Kidney (tissue), 14 donors: ENCODE data around the gene FBXL20. TPM values are rescaled to one million over a fixed set of nuclear protein-coding genes. Genes with fewer than 3 reads are reported as not detected.
"Not testable (repeated sequence)": the region's sequence is repeated elsewhere in the genome, so short reads cannot be mapped to it uniquely, and the experiment has no call there.

Source experiments
- DNase-seq, 5 donors: peaks; one replicate each; pipeline ENCODE4 v3.0.0-alpha.2; 2013 to 2020
- FAIRE-seq: peaks from 2 replicates; lab custom pipeline; 2012; peaks lifted over from hg19 to GRCh38; lab: Jason Lieb, UNC
- H3K27ac ChIP-seq, 2 donors: one replicate each; pipeline ENCODE4 v1.7.0; 2013; ENCODE audit warnings: low read depth in 2 of 2, low read length in 2 of 2, inconsistent platforms in 1 of 2
- H3K27me3 ChIP-seq: one replicate; pipeline ENCODE4 v1.7.1; 2013; ENCODE audit warnings: low read length, inconsistent platforms; ENCODE audit not compliant: control insufficient read depth, insufficient read depth
- H3K36me3 ChIP-seq, 3 donors: one replicate each; pipeline versions ENCODE4 v1.7.0 to v1.7.1; 2013; ENCODE audit warnings: low read length in 3 of 3, control low read depth in 1 of 3, inconsistent platforms in 1 of 3; ENCODE audit not compliant: insufficient read depth in 3 of 3, control insufficient read depth in 2 of 3
- H3K4me1 ChIP-seq, 3 donors: one replicate each; pipeline versions ENCODE4 v1.7.0 to v1.7.1; 2013; ENCODE audit warnings: low read length in 3 of 3, inconsistent platforms in 1 of 3, low read depth in 1 of 3; ENCODE audit not compliant: control insufficient read depth in 2 of 3, insufficient read depth in 2 of 3
- H3K4me3 ChIP-seq, 3 donors: one replicate each; pipeline versions ENCODE4 v1.7.0 to v1.8.1; 2013; ENCODE audit warnings: low read length in 3 of 3, control low read depth in 1 of 3, inconsistent platforms in 1 of 3
- H3K9ac ChIP-seq, 3 donors: one replicate each; pipeline versions ENCODE4 v1.7.0 to v1.7.1; 2013; ENCODE audit warnings: low read length in 3 of 3, control low read depth in 1 of 3, inconsistent platforms in 1 of 3
- H3K9me3 ChIP-seq, 3 donors: one replicate each; pipeline versions ENCODE4 v1.7.0 to v1.7.1; 2013; ENCODE audit warnings: low read length in 3 of 3, control low read depth in 1 of 3, inconsistent platforms in 1 of 3; ENCODE audit not compliant: control insufficient read depth in 2 of 3, insufficient read depth in 1 of 3
- CTCF ChIP-seq: IDR thresholded peaks from 3 replicates; pipeline ENCODE4 v1.5.1; 2012; ENCODE audit warnings: mild to moderate bottlenecking, moderate library complexity, borderline replicate concordance; ENCODE audit not compliant: insufficient read depth; ENCODE audit errors: extremely low read depth
- intact Hi-C: fragments of 100-400 bp; cut with DNase I; formaldehyde crosslinking; loops from one replicate; pipeline ENCODE4 v1.11.1; 2022
- polyA plus RNA-seq: library from polyadenylated mRNA; stranded (reverse); fragments of 350-450 nt; fragmentation: Illumina TruSeq; extraction: RNeasy Lipid Tissue Mini Kit (QIAGEN cat#74804); gene quantifications from one replicate; pipeline ENCODE4 v1.2.3, GENCODE V29; 2014; ENCODE audit warnings: low read depth, low replicate concordance; ENCODE audit not compliant: insufficient read depth
- total RNA-seq: library from RNA; stranded (reverse); fragmentation: NEBNext Ultra II Directional; extraction: Animal tissue kit (Norgen Biotek cat#: 25700); gene quantifications from one replicate; pipeline ENCODE4 v1.2.1, GENCODE V29; 2021
- donor health status: control.
- donor health status: control.
- donor health status: control.
- donor health status: control.
- donor health status: control.
- donor health status: DM: yes; HTN: yes; CAD: no.
- donor health status: Normal renal cell carcinoma (clear cell type).

Gene FBXL20
- total and polyA plus RNA-seq, 2 donors from 2014 or later, result 3.2 to 16.1 TPM

GRCh38 chr17:39335704-39336223 lies 65.7 kb downstream of the FBXL20 start:
- Histone ChIP-seq H3K27me3 (no peaks in the 10 kb centered on the region), H3K27ac (no peak overlapping the region), H3K36me3 (no peaks in the 10 kb centered on the region), H3K4me1 (no peaks in the 10 kb centered on the region), H3K9ac (no peak overlapping the region), H3K4me3 (no peak overlapping the region), H3K9me3 (no peaks in the 10 kb centered on the region)
- intact Hi-C loops, result no loop called here
- DNase-seq, result peak in 1 of 5 donors; percentile 23
- no peak for FAIRE-seq
- TF ChIP-seq CTCF, result no peak

DNA sequence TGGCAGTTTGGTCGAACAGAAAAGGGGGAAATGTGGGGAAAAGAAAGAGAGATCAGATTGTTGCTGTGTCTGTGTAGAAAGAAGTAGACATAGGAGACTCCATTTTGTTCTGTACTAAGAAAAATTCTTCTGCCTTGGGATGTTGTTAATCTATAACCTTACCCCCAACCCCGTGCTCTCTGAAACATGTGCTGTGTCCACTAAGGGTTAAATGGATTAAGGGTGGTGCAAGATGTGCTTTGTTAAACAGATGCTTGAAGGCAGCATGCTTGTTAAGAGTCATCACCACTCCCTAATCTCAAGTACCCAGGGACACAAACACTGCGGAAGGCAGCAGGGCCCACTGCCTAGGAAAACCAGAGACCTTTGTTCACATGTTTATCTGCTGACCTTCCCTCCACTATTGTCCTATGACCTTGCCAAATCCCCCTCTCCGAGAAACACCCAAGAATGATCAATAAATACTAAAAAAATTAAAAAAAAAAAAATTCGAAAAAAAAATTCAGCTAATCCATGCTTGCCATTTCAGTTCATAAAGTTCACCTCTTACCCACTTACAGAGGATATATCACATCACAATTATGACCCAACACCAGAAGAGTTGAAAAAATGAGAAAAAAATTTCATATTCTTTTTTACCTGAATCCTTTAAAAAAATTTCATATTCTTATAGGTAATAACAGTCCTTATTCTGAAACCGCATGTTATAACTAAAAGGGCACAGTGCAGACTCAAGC lies 67.2 kb downstream of the FBXL20 start:
- H3K36me3 ChIP-seq, H3K27me3 ChIP-seq, H3K27ac ChIP-seq, H3K9me3 ChIP-seq, H3K9ac ChIP-seq, H3K4me1 ChIP-seq, DNase-seq, intact Hi-C loops, FAIRE-seq, H3K4me3 ChIP-seq: not testable (repeated sequence)

DNA sequence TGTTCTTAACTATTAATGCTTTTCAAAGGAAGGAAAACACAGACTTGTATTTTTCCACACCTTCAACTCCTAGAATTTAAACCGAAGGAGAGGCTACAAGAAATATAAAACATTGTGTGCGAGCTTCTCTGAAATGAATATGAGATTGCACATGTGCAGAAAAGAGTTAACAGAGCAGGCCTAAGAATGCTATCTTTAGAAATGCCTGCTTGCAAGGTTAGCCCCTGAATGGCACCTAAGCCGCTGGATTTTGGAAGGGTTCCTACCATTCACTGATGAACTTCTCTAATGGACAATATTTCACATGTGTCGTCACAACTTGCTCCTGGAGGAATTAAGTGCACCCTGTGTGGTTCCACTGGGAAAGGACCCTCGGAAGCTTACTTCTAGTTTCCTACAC lies 69.3 kb downstream of the FBXL20 start:
- Histone ChIP-seq H3K9ac (no peak overlapping the region), H3K9me3 (no peaks in the 10 kb centered on the region), H3K27ac (no peak overlapping the region), H3K27me3 (no peaks in the 10 kb centered on the region), H3K36me3 (no peaks in the 10 kb centered on the region), H3K4me1 (no peaks in the 10 kb centered on the region), H3K4me3 (no peak overlapping the region)
- DNase-seq (no peak), FAIRE-seq (no peak)
- intact Hi-C loops, result no loop called here
- TF ChIP-seq CTCF, result no peak

DNA sequence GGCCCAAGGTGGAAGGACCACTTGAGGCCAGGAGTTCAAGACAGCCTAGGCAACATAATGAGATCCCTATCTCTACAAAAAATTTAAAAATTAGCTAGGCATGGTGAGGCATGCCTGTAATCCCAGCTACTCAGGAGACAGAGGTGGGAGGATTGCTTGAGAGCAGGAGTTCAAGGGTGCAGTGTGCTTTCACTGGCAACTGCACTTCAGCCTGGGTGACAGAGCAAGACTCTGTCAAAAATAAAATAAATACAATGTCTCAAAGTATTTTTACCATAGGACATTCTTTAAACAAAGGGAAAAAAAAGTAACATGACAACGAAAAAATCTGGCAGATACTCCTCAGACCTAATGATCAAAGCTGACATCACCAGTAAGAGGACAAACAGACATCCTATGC lies 72.6 kb downstream of the FBXL20 start:
- Histone ChIP-seq H3K4me3 (no peak overlapping the region), H3K27ac (no peak overlapping the region), H3K4me1 (no peaks in the 10 kb centered on the region), H3K27me3 (no peaks in the 10 kb centered on the region), H3K9ac (no peak overlapping the region), H3K36me3 (no peaks in the 10 kb centered on the region), H3K9me3 (no peaks in the 10 kb centered on the region)
- intact Hi-C loops, result no loop called here
- FAIRE-seq, result no peak
- DNase-seq, result no peak
- TF ChIP-seq CTCF, result no peak
